GM04504 (cell line): ENCODE measurements around the gene CGNL1.

Experiments used
- DNase-seq: peaks from one replicate; pipeline ENCODE4 v3.0.0-alpha.2; 2012; ENCODE audit warnings: low read depth

CGNL1 gene

DNA sequence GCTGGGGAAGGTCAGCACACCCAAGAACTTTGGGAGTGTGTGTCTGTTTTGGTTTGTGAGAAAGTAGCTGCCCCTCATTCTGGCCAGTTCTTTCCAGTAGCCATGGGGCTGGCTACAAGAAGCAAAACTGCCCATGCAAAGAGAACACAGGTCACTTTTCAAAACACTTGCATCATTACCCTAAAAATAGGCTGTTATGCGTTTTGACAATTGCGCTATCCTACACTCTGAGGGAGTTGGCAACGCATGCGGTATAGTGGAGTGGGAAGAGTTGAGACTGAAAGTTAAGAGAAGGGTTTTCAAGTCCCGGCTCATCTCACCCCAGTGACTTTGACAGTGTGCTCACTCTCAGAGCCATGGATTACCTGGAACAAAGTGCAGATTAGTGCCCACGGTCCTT, 173.6 kb downstream of the CGNL1 start:
- no peak for DNase-seq

DNA sequence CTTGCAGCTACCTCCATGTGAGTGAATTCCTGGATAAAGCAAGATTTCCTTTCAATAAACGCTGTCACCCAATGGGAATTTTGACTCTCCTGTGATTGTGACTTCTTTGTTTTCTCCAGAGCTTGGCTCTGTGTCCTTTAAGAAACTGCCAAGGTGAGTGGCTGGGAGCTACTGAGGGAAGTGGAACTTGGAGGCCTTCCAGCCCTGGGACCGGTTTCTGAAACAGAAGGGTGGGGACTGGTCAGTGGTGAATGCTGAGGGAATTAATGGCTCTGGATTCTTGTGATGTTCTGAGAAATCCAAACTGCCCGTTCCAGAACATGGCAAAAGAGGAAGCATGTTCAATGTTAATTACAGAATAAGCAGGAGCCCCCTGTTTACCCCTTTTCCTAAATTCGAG, 174.3 kb downstream of the CGNL1 start:
- no peak for DNase-seq

DNA sequence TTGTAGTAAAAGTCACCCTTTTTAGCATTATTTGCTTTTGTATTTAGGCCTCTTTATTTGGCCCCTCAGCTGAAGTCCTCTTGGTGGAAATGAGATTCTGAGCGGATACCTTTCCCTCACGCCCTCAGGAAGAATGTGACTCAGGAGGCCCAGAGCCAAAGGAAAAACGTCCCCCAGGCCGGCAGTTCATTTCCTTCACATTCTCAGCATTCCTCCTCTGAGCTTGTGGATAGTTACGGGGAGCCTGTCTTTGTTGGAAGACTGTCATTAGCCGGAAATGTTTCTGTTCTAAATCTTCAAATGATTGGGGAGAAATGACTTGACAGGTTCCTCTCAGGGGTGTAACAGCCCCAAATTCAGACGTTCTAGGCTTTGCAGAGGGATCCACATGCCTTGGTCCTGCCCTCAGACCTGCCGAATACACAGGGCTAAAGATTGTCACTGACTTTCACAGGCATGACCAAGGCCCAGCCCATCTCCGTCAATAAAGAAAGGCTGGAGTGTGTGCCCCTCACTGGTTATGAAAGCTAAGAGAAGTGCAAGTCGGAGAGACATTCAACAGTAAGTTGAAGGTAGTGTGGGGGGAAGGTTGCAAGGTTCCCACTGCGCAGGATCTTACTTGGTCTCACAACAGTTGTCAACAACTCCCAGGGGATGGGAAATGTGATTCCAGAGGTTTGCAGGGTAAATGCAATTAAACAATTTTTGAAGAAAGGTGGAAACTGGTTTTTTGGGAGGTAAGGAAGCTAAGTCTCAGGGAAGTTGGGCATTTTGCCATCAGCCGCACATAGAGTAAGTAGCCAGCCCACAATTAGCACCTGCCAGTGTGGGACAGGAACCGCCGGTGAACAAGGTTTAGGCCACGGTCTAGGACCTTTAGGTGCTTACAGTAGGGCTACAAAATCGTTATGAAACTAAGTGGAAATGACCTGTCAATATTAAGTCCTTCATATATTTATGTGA, 175.7 kb downstream of the CGNL1 start:
- DNase-seq = no peak

DNA sequence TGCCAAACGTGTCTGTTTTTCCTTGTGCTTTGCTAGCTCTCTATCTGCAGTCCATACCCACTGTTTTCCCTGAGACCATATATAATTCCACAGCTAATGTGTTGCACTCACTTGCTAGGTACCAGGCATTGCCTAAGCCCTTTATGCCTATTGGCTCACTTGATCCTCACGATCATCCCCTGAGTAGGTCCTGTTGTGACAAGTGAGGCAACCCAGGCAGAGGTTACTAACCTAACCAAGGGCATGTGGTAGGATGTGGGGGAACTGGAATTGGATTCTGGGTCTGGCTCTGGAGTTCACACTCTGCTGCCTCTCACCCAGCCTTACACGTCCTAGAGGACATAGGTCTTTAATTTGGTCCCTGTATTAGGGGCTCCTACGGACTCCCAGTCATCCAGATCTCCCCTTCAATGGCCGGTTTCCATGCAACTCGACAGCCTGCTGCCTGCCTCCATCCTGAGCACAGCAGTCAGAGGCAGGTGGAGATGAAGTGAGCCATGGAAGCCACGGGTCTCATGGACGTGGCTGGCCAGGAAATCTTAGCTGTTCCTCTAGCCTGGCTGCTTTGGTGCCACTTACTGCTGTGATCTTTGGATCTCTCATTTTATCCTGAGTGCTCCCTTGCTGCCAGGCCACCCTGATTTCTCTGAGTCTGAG, 176.5 kb downstream of the CGNL1 start:
- no peak for DNase-seq

DNA sequence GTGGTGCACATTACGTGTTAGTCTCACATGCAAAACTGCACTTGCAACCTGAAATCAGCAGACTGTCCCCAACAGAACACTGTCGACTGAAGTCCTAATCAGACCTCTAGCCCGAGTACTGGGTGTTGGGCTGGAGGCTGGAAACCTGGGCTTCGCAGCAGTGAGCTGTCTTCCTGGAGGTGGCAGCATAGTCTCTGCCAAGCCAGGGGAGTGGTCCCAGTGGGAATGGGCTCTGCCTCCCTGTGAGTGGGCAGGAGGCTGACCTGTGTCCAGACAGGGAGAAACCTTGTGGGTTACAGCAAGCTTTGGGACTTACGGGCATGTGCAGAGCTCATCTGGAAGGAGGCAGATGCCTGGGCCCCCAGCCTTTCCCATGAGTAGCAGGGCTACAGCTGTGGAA, 177.2 kb downstream of the CGNL1 start:
- no peak for DNase-seq

DNA sequence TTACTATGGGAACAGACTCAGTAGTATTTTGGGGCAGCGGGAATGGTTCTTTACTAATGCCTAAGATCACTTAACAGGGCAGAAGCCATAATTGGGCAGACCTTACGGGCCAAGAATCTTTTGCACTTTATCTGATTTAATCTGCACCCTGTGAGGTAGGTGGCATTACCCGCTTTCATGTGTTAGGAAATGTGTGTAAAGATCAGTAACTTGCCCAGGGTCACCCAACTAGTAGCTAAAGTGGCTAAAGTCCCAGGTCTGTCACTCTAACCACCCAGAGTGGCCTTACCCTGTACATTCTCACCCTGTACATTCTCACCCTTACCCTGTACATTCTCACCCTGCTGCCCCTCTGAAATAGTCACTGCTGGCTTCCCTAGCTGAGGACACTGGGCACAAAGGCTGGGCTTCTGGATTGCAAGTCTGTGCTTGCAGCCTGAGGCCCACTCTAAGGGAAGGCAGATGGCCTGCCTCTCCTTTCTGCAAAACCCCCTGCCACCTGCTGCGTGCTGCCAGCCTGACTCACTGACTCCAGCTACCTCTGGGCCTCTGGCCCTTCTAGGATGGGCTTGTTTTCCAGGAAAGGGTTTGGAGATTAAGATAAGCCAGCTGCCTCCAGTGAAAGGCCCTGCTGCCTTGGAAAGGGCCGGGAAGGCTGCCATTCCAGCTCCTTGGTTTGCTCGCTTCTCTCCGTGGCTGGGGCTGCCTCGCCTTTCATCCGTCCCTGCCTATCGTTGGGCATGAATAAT, 177.9 kb downstream of the CGNL1 start:
- DNase-seq = no peak

DNA sequence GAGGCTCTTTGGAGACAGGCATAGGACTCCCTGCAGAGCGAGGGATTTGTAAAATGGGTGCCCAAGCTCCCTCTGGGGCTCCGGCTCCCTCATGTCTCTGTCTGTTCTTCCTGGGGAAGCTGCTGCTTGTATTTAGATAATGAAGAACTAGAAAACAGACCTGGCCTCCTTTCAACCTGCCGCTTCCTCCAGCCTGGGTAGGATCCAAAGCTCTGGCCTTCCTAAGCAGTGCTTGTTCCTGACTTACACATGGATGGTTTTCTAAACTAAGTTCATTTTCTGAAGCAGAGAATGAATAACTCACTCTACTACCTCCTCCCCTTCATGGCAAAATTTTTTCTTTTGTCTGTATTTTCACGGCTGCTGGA, 178.5 kb downstream of the CGNL1 start:
- DNase-seq = no peak

DNA sequence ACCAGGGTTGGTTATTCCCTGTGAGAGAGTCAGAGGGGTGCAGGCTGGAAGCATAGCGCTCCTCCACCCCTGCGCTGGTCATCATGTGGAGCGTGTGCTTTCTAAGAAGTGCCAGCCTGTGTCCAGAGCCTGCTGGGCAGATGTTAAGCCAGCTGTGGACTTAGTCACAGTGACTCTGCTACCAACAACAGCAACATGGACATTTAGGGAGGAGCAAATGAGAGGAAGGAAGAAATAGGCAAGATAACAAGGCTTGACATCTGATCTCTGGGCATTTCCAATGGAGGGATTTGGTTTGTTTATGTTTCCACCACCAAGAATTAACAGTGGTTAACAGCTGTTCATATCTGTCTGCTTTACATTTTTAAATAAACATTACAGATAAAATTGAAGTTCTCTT, 179.0 kb downstream of the CGNL1 start:
- DNase-seq = no peak

DNA sequence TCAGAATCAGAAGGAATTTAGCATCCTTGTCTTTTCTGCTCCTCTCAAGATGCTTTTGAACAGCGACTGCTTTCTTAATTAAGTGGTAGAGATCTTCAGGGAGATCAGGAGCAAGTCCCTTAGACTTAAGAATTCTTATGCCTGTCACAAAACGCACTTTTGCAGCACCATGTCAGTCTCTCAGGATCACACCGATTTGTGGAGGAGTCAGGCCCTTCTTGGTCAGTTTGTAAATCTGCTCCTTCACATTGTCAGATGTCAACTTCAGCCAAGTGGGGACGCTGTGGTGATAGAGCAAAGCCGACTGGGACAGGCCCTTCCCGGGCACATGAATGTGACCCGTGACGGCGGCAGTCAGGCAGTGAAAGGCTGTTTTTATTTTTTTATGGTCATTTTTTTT, 179.7 kb downstream of the CGNL1 start:
- no peak for DNase-seq

DNA sequence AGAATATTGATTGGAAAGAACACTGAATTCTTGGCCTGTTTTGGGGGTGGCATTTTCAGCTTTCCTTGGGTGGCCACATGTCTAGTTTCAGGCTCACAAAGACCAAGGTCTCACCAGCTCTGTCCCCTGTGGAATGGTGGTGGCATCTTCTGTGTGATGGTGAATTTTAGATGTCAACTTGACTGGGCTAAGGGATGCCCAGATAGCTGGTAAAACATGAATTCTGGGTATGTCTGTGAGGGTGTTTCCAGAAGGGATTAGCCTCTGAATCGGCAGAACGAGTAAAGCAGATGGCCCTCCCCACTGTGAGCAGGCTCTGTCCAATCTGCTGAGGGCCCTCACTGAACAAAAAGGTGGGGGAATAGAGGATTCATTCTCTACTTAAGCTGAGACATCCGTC, 181.0 kb downstream of the CGNL1 start:
- no peak for DNase-seq

DNA sequence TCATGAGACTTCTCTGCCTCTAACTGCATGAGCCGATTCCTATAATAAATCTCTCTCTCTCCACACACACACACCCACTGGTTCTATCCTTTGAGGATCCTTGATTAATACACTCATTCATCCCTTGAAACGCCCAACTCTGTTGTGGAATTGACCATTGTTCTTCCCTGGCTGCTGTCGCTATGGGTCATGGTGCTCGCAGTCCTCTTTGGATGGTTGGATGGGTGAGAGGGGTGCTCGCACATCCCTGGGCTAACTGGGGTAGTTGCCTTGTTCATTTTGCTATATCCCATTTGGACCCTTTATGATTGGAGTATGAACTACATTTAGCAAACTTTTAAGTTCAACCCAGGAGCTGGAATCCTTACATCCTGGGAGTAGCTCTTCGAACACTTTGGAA, 181.5 kb downstream of the CGNL1 start:
- DNase-seq = no peak

DNA sequence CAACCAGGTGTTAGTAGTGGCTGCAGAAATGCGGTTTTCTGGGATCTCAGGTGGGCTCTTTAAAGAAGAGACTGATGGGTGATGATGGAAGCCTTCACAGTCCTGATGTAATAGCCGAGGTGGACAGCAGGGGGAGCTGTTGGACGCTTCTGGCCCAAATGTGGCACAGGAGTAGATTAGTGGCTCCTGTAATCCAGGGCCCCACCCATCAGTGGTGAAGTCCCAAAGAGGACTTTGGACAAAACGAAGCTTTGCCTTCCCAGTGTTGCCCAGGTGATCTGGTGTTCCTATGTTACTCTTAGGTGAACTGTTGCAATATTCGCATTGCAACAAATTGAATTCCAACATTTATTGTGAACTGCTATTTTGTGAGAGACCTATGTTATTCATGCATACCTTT, 183.6 kb downstream of the CGNL1 start:
- DNase-seq = no peak

DNA sequence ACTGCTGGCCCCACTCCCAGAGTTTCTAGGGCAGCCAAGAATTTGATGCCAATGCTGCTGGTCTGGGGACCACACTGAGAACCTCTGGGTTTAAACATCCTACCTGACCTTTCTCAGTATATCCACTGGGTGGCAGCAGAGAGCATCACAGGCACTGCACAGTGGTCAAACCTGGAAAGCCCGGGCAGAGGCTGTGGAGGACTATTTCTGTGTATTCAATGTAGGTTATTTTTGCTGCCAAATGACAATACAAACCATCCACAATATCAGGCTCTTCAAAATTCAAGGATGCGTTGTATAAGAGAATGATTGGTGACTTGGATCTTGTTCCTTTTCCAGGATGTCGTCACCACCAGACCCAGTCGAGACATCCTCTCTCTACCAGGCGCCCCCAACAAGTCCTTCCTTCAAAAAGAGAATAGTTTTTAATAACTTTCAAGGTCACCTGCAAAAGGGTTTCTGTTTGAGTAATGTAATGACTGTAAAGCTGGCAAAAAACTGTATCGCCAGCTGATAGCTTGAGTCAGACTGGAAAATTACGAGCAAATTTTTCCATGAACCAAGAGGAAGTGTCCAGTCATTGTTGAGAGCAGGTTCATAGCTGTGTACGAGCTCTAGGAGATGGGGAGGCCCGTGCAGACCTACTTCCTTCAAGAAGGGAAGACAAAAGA, 184.9 kb downstream of the CGNL1 start:
- DNase-seq = peak; percentile 62

DNA sequence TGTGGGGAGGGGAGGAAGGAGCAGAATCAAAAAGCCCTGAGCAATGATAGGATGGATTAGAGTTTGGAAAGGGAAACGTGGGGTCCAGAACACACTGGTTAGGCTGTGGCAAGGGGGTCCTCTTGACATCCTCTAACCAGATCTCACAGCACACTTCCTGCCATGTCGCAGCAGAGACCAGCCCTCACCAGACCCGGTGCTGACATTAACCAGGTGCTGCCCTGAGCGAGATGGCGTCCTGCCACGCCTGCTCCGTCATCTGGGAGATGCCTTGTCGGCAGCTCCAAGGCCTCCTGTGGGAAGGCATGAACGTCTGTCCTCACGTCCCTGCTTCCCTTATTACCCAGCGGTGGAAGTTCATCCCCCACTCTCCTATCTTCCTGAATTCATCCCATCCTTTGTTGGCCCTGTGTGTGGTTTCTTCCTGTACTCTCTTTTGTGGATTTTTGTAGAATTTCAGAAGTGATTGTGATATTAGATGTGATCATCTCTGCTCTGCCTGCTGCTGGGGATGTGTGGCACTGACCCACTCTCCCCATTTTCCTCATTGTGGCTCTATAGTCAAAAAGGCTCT, 186.0 kb downstream of the CGNL1 start:
- no peak for DNase-seq

DNA sequence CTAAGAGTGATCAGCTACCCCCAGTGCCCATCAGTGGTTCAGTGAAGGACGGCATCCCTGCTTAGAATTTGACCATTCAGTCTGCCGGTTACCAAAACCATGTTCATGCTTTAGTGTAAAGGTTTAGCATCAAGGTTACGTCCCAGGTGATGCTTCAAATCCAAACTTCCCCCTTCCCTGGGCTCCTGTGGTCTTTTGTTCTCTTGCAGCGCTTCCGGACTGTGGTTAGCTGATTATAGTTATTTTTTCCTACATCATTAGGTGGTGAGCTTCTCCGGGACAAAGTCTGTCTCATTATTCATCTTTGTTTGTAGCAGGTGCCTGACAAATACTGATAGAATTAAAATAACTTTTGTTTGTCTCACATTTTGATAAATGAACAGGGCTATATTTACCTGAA, 187.1 kb downstream of the CGNL1 start:
- DNase-seq = no peak

DNA sequence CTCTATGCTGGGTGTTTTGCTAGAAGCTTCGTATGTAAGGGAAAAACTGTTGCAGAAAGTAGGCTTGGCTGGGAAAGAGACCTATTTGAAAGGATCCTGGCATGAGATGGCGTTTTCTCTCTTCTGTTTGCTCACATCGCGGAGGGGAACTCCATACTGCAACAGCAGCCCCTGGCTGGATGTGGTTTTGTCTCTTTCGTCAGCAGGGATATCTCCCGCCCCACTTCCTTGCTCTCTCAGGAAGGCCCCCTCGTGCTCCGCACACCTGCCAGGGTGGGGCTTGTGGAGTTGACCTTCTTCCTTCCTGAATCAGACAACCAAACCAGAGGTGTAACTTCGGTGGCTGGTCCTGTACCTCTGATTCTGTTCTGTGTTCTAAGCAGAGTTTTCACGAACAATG, 189.0 kb downstream of the CGNL1 start:
- DNase-seq = no peak

DNA sequence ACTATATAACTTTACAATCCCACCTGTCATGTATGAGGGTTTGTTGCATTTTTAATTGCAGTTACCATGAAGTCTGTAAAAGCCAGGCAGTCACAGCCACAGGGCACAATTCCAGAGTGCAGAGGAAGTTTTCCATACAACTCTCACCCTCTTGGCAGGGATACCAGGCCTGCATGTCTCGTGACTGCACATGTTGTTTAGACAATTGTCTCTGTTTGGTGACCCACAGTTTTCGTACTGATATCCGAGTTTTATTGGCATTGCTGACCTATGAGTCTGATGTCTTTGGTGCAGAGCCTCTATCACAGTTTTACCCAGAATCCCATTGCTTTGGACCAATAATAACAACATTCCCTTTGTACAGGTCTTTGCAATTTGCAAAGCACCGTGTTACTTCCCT, 190.5 kb downstream of the CGNL1 start:
- peak; percentile 22 for DNase-seq

DNA sequence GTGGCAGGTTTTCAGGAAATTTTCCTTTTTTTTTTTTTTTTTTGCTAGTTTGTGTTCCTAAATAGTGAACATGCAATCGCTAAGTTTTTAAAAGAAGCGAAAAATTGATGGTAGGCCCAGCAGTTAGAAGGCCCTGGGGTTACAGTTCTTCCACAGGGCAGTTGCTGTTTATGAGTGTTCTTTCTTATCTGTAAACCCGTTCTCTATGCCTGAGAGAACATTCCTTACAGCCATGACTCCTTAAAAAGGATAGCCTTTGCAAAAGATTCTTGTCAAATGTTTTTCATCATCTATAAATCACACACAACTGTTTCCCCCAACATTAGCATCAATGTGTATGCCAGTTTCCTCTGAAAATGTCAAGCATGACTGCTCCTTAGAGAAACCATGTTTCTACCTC, 191.6 kb downstream of the CGNL1 start:
- no peak for DNase-seq

DNA sequence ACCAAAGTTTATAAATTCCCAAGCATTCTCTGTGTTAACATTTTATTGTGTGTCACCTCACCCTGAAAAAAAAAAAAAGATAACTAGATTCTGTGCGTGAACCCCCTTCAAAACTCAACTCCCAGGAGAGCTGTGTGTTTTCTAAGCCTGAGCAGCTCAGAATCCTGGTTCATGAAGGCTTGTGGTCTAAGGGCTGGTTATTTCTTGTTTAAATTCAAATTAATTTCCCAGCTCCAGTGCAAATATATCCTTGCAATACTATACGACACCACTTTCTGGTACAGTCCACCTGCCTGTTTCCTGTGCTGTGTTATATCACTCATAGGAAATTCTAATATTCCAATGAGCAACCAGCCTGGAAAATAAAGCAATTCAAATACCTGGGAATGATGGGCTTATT, 192.0 kb downstream of the CGNL1 start:
- no peak for DNase-seq

DNA sequence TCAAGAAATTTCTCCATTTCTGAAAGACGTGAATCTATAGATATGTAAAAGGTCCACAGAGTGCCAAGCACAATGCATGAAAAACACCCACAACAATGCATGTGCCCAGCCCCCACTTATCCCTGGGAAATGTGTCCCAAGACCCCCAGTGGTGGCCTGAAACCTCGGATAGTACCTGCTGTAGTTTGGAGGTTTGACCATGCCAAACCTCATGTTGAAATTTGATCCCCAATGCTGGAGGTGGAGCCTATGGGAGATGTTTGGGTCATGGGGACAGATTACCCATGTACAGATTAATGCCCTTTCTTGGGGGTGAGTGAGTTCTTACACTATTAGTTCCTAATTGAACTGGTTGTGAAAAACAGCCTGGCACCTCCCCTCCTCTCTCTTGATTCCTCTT, 194.0 kb downstream of the CGNL1 start:
- DNase-seq = no peak

DNA sequence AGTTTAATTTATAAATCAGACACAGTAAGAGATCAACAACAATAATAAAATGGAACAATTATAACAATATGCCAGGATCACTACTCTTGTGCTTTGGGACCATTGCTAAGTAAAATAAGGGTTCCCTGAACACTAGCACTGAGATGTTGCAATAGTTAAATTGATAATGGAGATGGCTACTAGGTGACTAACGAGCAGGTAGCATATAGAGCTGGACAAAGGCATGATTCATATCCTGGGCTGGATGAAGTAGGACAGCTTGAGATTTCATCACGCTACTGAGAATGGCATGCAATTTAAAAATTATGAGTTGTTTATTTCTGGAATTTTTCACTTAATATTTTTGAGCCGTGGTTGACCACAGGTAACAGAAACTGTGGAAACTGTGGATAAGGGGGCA, 194.7 kb downstream of the CGNL1 start:
- peak; percentile 26 for DNase-seq

DNA sequence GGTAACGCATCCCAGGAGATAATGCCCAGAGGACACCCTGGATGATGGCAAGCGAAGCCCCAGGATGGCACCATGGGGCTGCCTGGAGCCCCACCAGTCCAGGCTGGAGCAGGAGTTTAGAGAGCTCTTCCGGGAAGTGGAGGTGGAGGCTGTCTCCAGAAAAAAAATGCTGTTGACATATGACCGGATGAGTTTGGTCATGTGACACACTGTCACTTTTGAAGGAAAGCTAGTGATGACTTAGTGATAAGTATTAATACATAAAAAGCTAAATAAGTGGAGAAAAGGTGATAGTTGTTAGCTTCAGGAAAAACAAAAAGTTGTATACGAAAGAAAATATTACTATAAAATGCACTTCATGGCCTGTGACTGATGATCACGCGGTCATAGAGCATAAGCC, 195.4 kb downstream of the CGNL1 start:
- DNase-seq = no peak
